HL-60 (cell line): Measurements from ENCODE around the gene SERPINF2.

Experiments
- DNase-seq, 2 experiments: peaks; one replicate each; pipeline ENCODE4 v3.0.0-alpha.2; 2010 to 2020; ENCODE audit warnings: low read depth in 1 of 2, low spot score in 1 of 2
- H3K27ac ChIP-seq: fragments of 250-450 bp; sonication (Bioruptor Pico); replicated peaks from 2 replicates; pipeline ENCODE4 v1.5.1; 2020; ENCODE audit warnings: mild to moderate bottlenecking, moderate library complexity
- H3K27me3 ChIP-seq: fragments of 250-450 bp; sonication (Bioruptor Pico); 2 replicates; pipeline ENCODE4 v1.5.1; 2021; ENCODE audit warnings: mild to moderate bottlenecking, moderate library complexity; ENCODE audit not compliant: insufficient read depth, poor library complexity, severe bottlenecking
- H3K4me3 ChIP-seq: replicated peaks from 2 replicates; pipeline ENCODE4 v1.5.1; 2011; ENCODE audit warnings: mild to moderate bottlenecking, control low read depth, low read length; ENCODE audit not compliant: insufficient read depth
- CTCF ChIP-seq: IDR thresholded peaks from one replicate; pipeline ENCODE4 v1.5.1; 2011; ENCODE audit warnings: low read length, control low read depth, inconsistent platforms; ENCODE audit not compliant: insufficient read depth
- GABPA ChIP-seq: IDR thresholded peaks from 2 replicates; pipeline ENCODE4 v1.6.1; 2012; ENCODE audit warnings: low read depth
- POLR2AphosphoS5 ChIP-seq: IDR thresholded peaks from 2 replicates; pipeline ENCODE4 v1.6.1; 2012; ENCODE audit warnings: low read depth
- REST ChIP-seq: IDR thresholded peaks from 2 replicates; pipeline ENCODE4 v1.6.1; 2012; ENCODE audit warnings: low read depth; ENCODE audit not compliant: insufficient replicate concordance
- SPI1 ChIP-seq: IDR thresholded peaks from 2 replicates; pipeline ENCODE4 v1.6.1; 2012; ENCODE audit warnings: low read depth, mild to moderate bottlenecking, borderline replicate concordance

Gene SERPINF2

GRCh38 chr17:1713160-1713877 lies 29.4 kb upstream of the SERPINF2 start:
- H3K27ac ChIP-seq: no peak overlapping the region
- H3K4me3 ChIP-seq: no peak overlapping the region
- TF ChIP-seq POLR2AphosphoS5: no peak
- no peak for TF ChIP-seq REST
- no peak for TF ChIP-seq SPI1
- TF ChIP-seq CTCF: no peak
- no peak for TF ChIP-seq GABPA
- no peak for DNase-seq
- peaks cover 2% of the 10 kb centered on the region for H3K27me3 ChIP-seq

GRCh38 chr17:1713878-1714426 lies 28.7 kb upstream of the SERPINF2 start:
- peaks cover 2% of the 10 kb centered on the region for H3K27me3 ChIP-seq
- TF ChIP-seq REST (no peak), GABPA (no peak), POLR2AphosphoS5 (no peak), SPI1 (no peak), CTCF (no peak)
- peak in 1 of 2 experiments; percentile 17 for DNase-seq
- H3K4me3 ChIP-seq: no peak overlapping the region
- H3K27ac ChIP-seq: no peak overlapping the region

- H3K27ac ChIP-seq: no peak overlapping the region
- no peak for DNase-seq
- H3K27me3 ChIP-seq: peaks cover 2% of the 10 kb centered on the region
- TF ChIP-seq POLR2AphosphoS5 (no peak), CTCF (no peak), GABPA (no peak), SPI1 (no peak), REST (no peak)
- no peak overlapping the region for H3K4me3 ChIP-seq
These were observed 28.2 kb upstream of the SERPINF2 start for GRCh38 chr17:1714427-1714979.
